Dermis lymphatic vessel endothelial cell (primary cell): Measurements from ENCODE around the gene ARHGEF28. TPM values are rescaled to one million over a fixed set of nuclear protein-coding genes. Genes with fewer than 3 reads are reported as not detected.

Experiments
- total RNA-seq: library from RNA; depleted of rRNA; stranded (reverse); fragments of >200 nt; gene quantifications from 2 replicates; pipeline ENCODE4 v1.2.1, GENCODE V29; 2014

ARHGEF28 gene
- total RNA-seq: 36.6 and 52.0 TPM in 2 replicates

GRCh38 chr5:73625944-73626811, at the start of gene ARHGEF28:
Gene ARHGEF28 (plus strand): TSS chr5:73626196. CDS start chr5:73684852, 58,656 bp downstream.

Other genes starting within 250 kb of the ARHGEF28 start
- 0.09 and 0.11 TPM in 2 replicates for gene FOXD1, start 177.4 kb upstream of the ARHGEF28 start, total RNA-seq
- gene BTF3, start 127.8 kb upstream of the ARHGEF28 start, total RNA-seq: 225 and 332 TPM in 2 replicates
- 13.1 and 15.6 TPM in 2 replicates for gene ANKRA2, start 60.6 kb upstream of the ARHGEF28 start, total RNA-seq
- 13.8 and 16.6 TPM in 2 replicates for gene UTP15, start 60.5 kb upstream of the ARHGEF28 start, total RNA-seq